ENCODE measurements around the gene IQCM. TPM values are rescaled to one million over a fixed set of nuclear protein-coding genes. Genes with fewer than 3 reads are reported as not detected.
"Not testable (repeated sequence)": the region's sequence is repeated elsewhere in the genome, so short reads cannot be mapped to it uniquely, and the experiment has no call there.

IQCM gene
- total and polyA plus RNA-seq, 2 donors (not counting 3 experiments of a cell fraction or from before 2014, with no cell fraction given) = not detected

DNA sequence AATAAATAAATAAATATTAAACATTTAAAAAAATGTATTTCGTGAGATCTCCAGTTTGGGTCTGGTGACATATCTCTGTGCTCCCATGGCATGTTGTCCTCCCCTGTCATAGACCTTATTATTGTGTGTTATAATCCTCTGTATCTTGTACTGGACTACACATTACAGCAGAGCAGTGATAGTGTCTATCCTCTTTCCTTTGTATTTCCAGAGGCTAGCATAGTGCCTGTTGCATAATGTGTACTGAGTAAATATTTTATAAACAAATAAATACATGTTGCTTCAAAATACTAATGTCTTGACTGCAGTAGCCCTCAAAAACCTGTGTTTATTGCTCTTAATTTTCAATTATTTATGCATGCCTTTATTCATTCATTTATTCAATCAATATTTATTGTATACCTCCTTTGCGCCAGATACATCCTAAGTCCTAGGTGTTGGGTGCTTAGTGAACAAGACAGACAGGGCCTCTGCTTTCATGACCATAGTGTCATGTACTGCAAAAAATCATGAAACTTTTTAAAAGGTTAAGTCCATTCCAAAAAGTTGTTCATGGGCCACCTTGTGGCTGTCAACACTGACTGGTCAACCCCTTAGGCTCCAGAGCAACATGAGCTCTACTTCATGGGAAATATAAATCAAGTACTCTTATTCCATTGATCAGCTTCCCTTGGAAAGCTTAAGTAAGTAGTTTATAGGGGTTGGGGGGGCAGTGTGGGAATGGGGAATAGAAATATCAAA is 303.9 kb downstream of the IQCM start:
- no peak for FAIRE-seq
- no peaks in the 10 kb centered on the region for H3K36me3 ChIP-seq (ENCODE audit: control insufficient read depth in 2 of 2, extremely low read depth in 1 of 2, insufficient read depth in 2 of 2, low read length in 2 of 2)
- CTCF ChIA-PET = no interaction called here
- dilution Hi-C loops (cut with MboI; ENCODE audit: extremely low pct_ligation_motif_present, low sequenced_read_pairs) = no loop called here
- no peaks in the 10 kb centered on the region for H3K79me2 ChIP-seq (ENCODE audit: control insufficient read depth, insufficient read depth, low read length)
- no peak overlapping the region for H3K4me3 ChIP-seq (replicated peaks in 1 of 3; ENCODE audit: insufficient read depth in 1 of 3, low read depth in 1 of 3, low read length in 3 of 3)
- H2AFZ ChIP-seq (ENCODE audit: low read depth, low read length) = no peak overlapping the region
- POLR2A ChIA-PET = no interaction called here
- H3K4me1 ChIP-seq (ENCODE audit: control insufficient read depth, extremely low read depth, insufficient read depth, low read length) = no peaks in the 10 kb centered on the region
- no peaks in the 10 kb centered on the region for H3K27me3 ChIP-seq (ENCODE audit: control insufficient read depth in 2 of 2, insufficient read depth in 2 of 2, low read length in 2 of 2)
- TF ChIP-seq FOS (IDR thresholded peaks at IDR 0.05; ENCODE audit: borderline replicate concordance, insufficient read depth, low read length) = no peak
- TF ChIP-seq JUN (IDR thresholded peaks at IDR 0.05; ENCODE audit: borderline replicate concordance, insufficient read depth, insufficient read length, low read depth) = no peak
- TF ChIP-seq, protein P1, sequence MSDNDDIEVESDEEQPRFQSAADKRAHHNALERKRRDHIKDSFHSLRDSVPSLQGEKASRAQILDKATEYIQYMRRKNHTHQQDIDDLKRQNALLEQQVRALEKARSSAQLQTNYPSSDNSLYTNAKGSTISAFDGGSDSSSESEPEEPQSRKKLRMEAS (IDR thresholded peaks at IDR 0.05; ENCODE audit: insufficient read depth, insufficient read length) = no peak
- no peak for TF ChIP-seq POLR2A (IDR thresholded peaks at IDR 0.05; ENCODE audit: low read depth, low read length)
- no peak for TF ChIP-seq MYC (IDR thresholded peaks at IDR 0.05; ENCODE audit: low read depth, low read length)
- TF ChIP-seq POLR2AphosphoS5 (IDR thresholded peaks at IDR 0.05; ENCODE audit: insufficient read depth, low read depth, low read length) = no peak
- no peak for TF ChIP-seq GATA2 (IDR thresholded peaks at IDR 0.05; ENCODE audit: insufficient read depth, insufficient read length, low read depth, low read length)
- TF ChIP-seq EZH2 (IDR thresholded peaks at IDR 0.05; ENCODE audit: borderline replicate concordance, low read depth, low read length, severe bottlenecking) = no peak
- TF ChIP-seq CTCF (IDR thresholded peaks at IDR 0.05; ENCODE audit: extremely low read depth in 1 of 2, insufficient read depth in 1 of 2, low read depth in 1 of 2, low read length in 2 of 2) = no peak
- no peak overlapping the region for H3K9ac ChIP-seq (replicated peaks; ENCODE audit: extremely low read depth, insufficient read depth, low read length)
- no peaks in the 10 kb centered on the region for H3K9me3 ChIP-seq (replicated peaks; ENCODE audit: control insufficient read depth, insufficient read depth, low read length)
- no peak for DNase-seq (ENCODE audit: low read depth, low spot score)
- intact Hi-C loops (cut with micrococcal nuclease) = no loop called here
- H3K27ac ChIP-seq (ENCODE audit: insufficient read depth, low read depth, low read length) = no peak overlapping the region
- no peaks in the 10 kb centered on the region for H4K20me1 ChIP-seq (replicated peaks; ENCODE audit: control insufficient read depth, extremely low read depth, insufficient read depth, low read length)
- no TSS peak for BruUV-seq (replicated peaks)
- H3K9me1 ChIP-seq (replicated peaks; ENCODE audit: control insufficient read depth, extremely low read depth, insufficient read depth, low read length) = no peaks in the 10 kb centered on the region
- no peak overlapping the region for H3K4me2 ChIP-seq (ENCODE audit: insufficient read depth, low read length)

DNA sequence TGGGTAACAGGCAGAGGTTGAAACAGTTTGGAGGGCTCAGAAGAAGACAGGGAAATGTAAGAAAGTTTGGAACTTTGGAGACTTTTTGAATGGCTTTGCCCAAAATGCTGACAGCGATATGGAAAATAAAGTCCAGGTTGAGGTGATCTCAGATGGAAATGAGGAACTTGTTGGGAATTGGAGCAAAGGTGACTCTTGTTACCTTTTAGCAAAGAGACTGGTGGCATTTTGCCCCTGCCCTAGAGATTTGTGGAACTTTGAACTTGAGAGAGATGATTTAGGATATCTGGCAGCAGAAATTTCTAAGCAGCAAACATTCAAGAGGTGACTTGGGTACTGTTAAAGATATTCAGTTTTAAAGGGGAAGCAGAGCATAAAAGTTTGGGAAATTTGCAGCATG is 308.3 kb downstream of the IQCM start:
- FAIRE-seq; dilution Hi-C loops (cut with MboI; ENCODE audit: extremely low pct_ligation_motif_present, low sequenced_read_pairs); H3K79me2 ChIP-seq (ENCODE audit: control insufficient read depth, insufficient read depth, low read length); intact Hi-C loops (cut with micrococcal nuclease); POLR2A ChIA-PET; H3K27me3 ChIP-seq (ENCODE audit: control insufficient read depth in 2 of 2, insufficient read depth in 2 of 2, low read length in 2 of 2); H3K4me1 ChIP-seq (ENCODE audit: control insufficient read depth, extremely low read depth, insufficient read depth, low read length); H4K20me1 ChIP-seq (replicated peaks; ENCODE audit: control insufficient read depth, extremely low read depth, insufficient read depth, low read length); H3K9me3 ChIP-seq (replicated peaks; ENCODE audit: control insufficient read depth, insufficient read depth, low read length); H3K4me3 ChIP-seq (replicated peaks in 1 of 3; ENCODE audit: insufficient read depth in 1 of 3, low read depth in 1 of 3, low read length in 3 of 3); H3K36me3 ChIP-seq (ENCODE audit: control insufficient read depth in 2 of 2, extremely low read depth in 1 of 2, insufficient read depth in 2 of 2, low read length in 2 of 2); DNase-seq (ENCODE audit: low read depth, low spot score); BruUV-seq (replicated peaks); H3K4me2 ChIP-seq (ENCODE audit: insufficient read depth, low read length); H2AFZ ChIP-seq (ENCODE audit: low read depth, low read length); H3K9ac ChIP-seq (replicated peaks; ENCODE audit: extremely low read depth, insufficient read depth, low read length); H3K27ac ChIP-seq (ENCODE audit: insufficient read depth, low read depth, low read length); H3K9me1 ChIP-seq (replicated peaks; ENCODE audit: control insufficient read depth, extremely low read depth, insufficient read depth, low read length); CTCF ChIA-PET: not testable (repeated sequence)
